ENCODE measurements around the gene TBCK.

TBCK gene

DNA sequence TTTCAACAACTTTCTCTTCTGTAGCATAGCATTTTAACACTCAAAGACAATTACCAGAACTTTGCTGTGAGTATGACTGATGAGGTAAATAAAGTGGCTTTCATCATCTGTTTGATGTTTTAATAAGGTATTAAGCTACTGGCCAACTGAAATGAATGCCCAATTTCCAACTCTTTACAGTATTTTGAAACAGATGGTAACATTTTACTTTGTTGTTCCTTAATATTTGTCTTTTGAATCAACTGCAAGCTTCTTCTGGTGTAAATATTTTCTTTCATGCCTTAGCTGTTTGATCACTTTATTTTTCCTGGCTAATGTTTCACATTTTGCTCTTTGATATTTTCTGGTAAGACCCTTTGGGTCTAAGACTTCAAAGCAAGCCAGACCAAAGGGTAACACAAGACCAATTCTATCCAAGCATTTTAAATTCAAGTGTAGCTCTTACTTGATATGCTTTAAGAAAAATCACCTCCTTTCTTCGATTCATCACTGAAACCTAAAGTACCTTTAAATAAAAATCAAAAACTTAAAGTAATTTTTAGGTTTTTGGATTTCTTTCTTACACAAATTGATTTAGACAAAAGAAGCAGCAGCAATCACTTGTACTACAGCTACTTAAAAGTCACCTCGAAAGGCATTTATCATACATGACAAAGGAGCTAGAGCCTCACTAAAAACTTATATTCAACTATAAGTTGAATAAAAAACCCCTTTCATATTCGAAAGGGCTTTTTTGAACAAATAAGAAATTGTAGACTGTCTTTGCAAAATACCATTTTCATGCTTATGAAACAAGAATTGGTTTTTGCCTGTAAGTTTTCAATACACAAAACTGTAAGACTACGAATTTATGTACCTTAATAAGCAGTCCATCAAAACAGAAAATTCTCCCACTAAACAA, 57.6 kb downstream of the TBCK start:
- no peak for TF ChIP-seq RAD21 (IDR thresholded peaks at IDR 0.05; ENCODE audit: low read depth)
- TF ChIP-seq YY1 (IDR thresholded peaks at IDR 0.05; ENCODE audit: low read depth): no peak
- TF ChIP-seq CEBPB (IDR thresholded peaks at IDR 0.05): no peak
- no peak for TF ChIP-seq USF1 (IDR thresholded peaks at IDR 0.05)
- no peak for TF ChIP-seq EP300 (IDR thresholded peaks at IDR 0.05; ENCODE audit: borderline replicate concordance)
- TF ChIP-seq ZBTB7A (IDR thresholded peaks at IDR 0.05; ENCODE audit: low read depth): no peak
- no peak for TF ChIP-seq TAF1 (IDR thresholded peaks at IDR 0.05; ENCODE audit: low read depth)
- TF ChIP-seq TCF12 (IDR thresholded peaks at IDR 0.05; ENCODE audit: low read depth): no peak
- TF ChIP-seq MAX (IDR thresholded peaks at IDR 0.05): no peak

- TF ChIP-seq TAF1 (IDR thresholded peaks at IDR 0.05; ENCODE audit: low read depth): no peak
- no peak for TF ChIP-seq NFIC (IDR thresholded peaks at IDR 0.05)
- TF ChIP-seq RAD21 (IDR thresholded peaks at IDR 0.05; ENCODE audit: low read depth): no peak
- no peak for TF ChIP-seq MAX (IDR thresholded peaks at IDR 0.05)
- no peak for TF ChIP-seq YY1 (IDR thresholded peaks at IDR 0.05; ENCODE audit: low read depth)
- TF ChIP-seq TCF12 (IDR thresholded peaks at IDR 0.05; ENCODE audit: low read depth): no peak
- TF ChIP-seq, protein P1, sequence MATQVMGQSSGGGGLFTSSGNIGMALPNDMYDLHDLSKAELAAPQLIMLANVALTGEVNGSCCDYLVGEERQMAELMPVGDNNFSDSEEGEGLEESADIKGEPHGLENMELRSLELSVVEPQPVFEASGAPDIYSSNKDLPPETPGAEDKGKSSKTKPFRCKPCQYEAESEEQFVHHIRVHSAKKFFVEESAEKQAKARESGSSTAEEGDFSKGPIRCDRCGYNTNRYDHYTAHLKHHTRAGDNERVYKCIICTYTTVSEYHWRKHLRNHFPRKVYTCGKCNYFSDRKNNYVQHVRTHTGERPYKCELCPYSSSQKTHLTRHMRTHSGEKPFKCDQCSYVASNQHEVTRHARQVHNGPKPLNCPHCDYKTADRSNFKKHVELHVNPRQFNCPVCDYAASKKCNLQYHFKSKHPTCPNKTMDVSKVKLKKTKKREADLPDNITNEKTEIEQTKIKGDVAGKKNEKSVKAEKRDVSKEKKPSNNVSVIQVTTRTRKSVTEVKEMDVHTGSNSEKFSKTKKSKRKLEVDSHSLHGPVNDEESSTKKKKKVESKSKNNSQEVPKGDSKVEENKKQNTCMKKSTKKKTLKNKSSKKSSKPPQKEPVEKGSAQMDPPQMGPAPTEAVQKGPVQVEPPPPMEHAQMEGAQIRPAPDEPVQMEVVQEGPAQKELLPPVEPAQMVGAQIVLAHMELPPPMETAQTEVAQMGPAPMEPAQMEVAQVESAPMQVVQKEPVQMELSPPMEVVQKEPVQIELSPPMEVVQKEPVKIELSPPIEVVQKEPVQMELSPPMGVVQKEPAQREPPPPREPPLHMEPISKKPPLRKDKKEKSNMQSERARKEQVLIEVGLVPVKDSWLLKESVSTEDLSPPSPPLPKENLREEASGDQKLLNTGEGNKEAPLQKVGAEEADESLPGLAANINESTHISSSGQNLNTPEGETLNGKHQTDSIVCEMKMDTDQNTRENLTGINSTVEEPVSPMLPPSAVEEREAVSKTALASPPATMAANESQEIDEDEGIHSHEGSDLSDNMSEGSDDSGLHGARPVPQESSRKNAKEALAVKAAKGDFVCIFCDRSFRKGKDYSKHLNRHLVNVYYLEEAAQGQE (IDR thresholded peaks at IDR 0.05; ENCODE audit: low read depth): no peak
- TF ChIP-seq EP300 (IDR thresholded peaks at IDR 0.05; ENCODE audit: borderline replicate concordance): no peak
Measured at GRCh38 chr4:106256190-106256589, 59.8 kb downstream of the TBCK start.

GRCh38 chr4:106255195-106255594, 60.8 kb downstream of the TBCK start:
- TF ChIP-seq EGR1 (IDR thresholded peaks at IDR 0.05) (no peak), TEAD4 (IDR thresholded peaks at IDR 0.05) (no peak)

GRCh38 chr4:106253364-106254129, 62.5 kb downstream of the TBCK start:
- TF ChIP-seq, protein P1 (IDR thresholded peaks at IDR 0.05; ENCODE audit: low read depth): no peak
- TF ChIP-seq FOXM1 (IDR thresholded peaks at IDR 0.05; ENCODE audit: borderline replicate concordance, low read depth) (no peak), RAD21 (IDR thresholded peaks at IDR 0.05; ENCODE audit: low read depth) (no peak), YY1 (IDR thresholded peaks at IDR 0.05; ENCODE audit: low read depth) (no peak), NFIC (IDR thresholded peaks at IDR 0.05) (no peak), TCF12 (IDR thresholded peaks at IDR 0.05; ENCODE audit: low read depth) (no peak), USF1 (IDR thresholded peaks at IDR 0.05) (no peak), TAF1 (IDR thresholded peaks at IDR 0.05; ENCODE audit: low read depth) (no peak), EP300 (IDR thresholded peaks at IDR 0.05; ENCODE audit: borderline replicate concordance) (no peak), TEAD4 (IDR thresholded peaks at IDR 0.05) (no peak), CREB1 (IDR thresholded peaks at IDR 0.05; ENCODE audit: low read depth) (no peak), CEBPB (IDR thresholded peaks at IDR 0.05) (no peak), EGR1 (IDR thresholded peaks at IDR 0.05) (no peak), ZBTB7A (IDR thresholded peaks at IDR 0.05; ENCODE audit: low read depth) (no peak), MAX (IDR thresholded peaks at IDR 0.05) (no peak)

- TF ChIP-seq CREB1 (IDR thresholded peaks at IDR 0.05; ENCODE audit: low read depth): no peak
- TF ChIP-seq USF1 (IDR thresholded peaks at IDR 0.05): no peak
- no peak for TF ChIP-seq FOXM1 (IDR thresholded peaks at IDR 0.05; ENCODE audit: borderline replicate concordance, low read depth)
- no peak for TF ChIP-seq RAD21 (IDR thresholded peaks at IDR 0.05; ENCODE audit: low read depth)
- no peak for TF ChIP-seq NFIC (IDR thresholded peaks at IDR 0.05)
- no peak for TF ChIP-seq YY1 (IDR thresholded peaks at IDR 0.05; ENCODE audit: low read depth)
- TF ChIP-seq TAF1 (IDR thresholded peaks at IDR 0.05; ENCODE audit: low read depth): no peak
- no peak for TF ChIP-seq MAX (IDR thresholded peaks at IDR 0.05)
- no peak for TF ChIP-seq EP300 (IDR thresholded peaks at IDR 0.05; ENCODE audit: borderline replicate concordance)
- TF ChIP-seq CEBPB (IDR thresholded peaks at IDR 0.05): no peak
- TF ChIP-seq EGR1 (IDR thresholded peaks at IDR 0.05): no peak
Measured at GRCh38 chr4:106247600-106247999, 68.4 kb downstream of the TBCK start.

Data from Ishikawa (cell line).